D721Med (cell line): ENCODE results near the gene C3orf18.

Experiments used
- DNase-seq: peaks from one replicate; pipeline ENCODE4 v3.0.0; 2011; ENCODE audit warnings: low spot score; ENCODE audit not compliant: insufficient read length
- FAIRE-seq: peaks from 2 replicates; lab custom pipeline; 2011; peaks lifted over from hg19 to GRCh38; lab: Jason Lieb, UNC
- CTCF ChIP-seq: IDR thresholded peaks from 2 replicates; pipeline ENCODE4 v1.5.1; 2012; ENCODE audit warnings: mild to moderate bottlenecking, control low read depth; ENCODE audit not compliant: insufficient read depth; ENCODE audit errors: missing control alignments

Gene C3orf18

DNA sequence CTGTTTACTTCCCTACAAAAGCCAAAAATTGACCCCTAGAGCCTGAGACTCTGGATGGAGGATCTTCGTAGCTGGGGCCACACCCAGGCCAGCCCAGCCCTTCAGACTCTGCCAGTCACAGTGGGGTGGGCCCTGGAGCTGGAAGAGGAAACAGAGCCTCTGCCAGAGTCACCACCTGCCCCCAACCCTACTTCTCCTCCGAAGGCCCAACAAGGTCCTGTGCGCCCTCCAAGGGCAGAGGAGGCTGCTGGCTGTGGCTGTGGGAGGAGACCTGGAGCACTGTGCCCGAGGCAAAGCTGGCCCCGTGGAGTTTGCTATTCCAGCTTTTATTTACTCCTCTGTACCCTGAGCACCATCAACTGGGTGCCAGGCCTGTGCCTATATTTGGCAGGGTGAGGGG, 25.0 kb upstream of the C3orf18 start:
- DNase-seq = no peak
- TF ChIP-seq CTCF = no peak
- no peak for FAIRE-seq

DNA sequence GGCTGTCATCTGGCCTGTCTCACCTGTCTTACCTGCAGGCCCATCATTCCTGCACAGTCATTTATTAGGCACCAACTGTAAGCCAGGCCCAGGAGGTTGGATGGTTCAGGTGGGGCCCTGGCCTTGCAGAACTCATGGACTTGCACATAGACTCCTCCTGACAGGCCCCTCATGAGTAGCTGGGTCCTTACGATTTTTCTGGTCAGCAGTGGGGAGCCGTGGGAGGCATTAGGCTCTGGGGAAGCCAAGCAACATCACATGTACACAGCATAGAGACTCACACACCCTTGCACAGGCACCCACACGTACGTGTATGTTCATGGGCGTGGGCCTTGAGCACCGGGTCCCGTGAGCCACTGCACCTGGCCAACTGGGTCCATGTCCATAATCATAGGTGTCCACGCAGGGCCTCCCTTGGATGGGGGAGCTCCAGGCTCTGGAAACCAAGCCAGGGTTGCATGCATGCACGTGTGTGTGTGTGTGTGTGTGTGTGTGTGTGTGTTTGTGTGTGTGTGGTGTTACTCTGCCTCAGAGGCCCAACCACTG, 23.7 kb upstream of the C3orf18 start:
- DNase-seq (no peak), FAIRE-seq (no peak)
- TF ChIP-seq CTCF = no peak

DNA sequence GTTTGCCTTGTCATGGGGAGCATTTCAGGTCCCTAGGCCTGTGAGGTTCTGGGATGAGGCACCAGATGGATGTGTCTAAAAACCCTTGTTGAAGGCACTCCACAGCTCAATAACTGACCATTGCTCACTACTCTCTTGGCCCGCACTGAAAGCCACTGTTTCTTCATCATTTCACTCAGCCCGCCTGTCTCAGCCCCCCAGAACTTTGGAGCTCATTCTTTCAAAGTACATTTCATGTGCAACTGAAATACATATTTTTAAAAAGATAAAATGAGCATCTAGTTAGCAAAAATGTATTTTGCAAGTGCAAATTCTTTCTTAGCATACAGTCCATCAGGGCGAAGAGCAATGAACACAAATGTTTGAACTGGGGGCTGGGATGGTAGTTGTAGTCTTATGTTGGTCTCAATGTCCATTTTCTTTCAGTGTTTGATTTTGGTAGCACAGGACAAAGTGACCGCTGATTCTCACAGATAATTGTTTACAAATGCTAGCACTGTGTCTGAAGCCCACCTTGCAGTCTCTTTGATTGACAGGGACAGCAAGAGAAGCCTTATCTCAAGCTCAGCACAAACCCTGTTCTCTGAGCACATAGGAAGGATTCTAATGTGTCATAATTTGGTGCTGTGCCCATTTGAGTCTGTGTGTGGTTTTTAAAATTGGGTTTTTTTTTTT, 21.3 kb upstream of the C3orf18 start:
- no peak for TF ChIP-seq CTCF
- DNase-seq (no peak), FAIRE-seq (no peak)

DNA sequence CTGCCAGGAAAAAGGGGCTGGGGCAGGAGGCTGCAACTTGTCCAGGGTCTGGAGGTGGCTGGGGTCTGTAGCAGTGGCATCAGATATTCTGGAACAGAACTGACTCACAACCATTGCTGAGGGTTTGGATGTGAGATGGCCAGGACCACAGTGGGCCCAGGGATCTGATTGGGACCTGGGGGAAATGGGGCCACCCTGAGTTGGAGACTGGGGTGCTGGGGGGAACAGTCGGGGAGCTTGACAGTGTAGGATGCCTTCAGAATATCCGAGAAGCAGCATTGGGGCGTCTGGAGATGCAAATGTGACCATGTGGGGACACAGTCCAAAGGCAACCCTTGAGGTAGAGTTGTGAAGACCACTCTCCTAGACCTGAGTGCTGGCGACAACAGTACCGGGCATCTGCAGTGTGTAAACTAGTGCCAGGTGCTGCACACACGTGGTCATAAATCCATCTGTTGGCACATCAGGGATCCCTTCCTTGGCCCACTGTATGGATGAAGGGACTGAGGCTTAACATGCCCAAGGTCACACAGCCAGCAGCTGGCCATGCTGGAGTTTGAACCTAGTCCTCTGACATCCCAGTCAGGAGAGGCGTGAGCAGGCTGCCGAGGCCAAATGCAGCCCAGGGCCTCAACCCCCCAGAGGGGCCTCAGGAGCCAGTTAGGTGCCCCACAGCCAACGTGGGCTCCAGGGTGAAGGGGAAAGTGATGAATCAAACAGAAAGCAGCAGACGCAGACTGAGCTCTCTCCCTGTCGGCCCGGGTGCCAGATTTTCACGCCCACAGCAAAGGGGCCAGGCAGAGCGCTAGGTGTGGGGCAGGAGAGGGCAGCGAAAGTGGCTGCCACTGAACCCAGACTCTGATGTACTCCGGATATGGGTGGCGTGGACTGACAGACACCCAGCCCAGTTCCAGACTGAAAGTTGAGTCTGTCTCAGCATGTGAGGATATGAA, 20.5 kb upstream of the C3orf18 start:
- no peak for TF ChIP-seq CTCF
- FAIRE-seq (no peak), DNase-seq (no peak)

- DNase-seq = no peak
- no peak for FAIRE-seq
- no peak for TF ChIP-seq CTCF
These were observed 19.8 kb upstream of the C3orf18 start for GRCh38 chr3:50587373-50587772.

- no peak for TF ChIP-seq CTCF
- no peak for FAIRE-seq
- no peak for DNase-seq
These were observed 19.2 kb upstream of the C3orf18 start for GRCh38 chr3:50586763-50587070.
